ENCODE results near the gene PLB1.

Gene PLB1

GRCh38 chr2:28493636-28494035, 2.2 kb upstream of the PLB1 start:
- no peaks in the 10 kb centered on the region for H3K79me2 ChIP-seq
- H2AFZ ChIP-seq: no peak overlapping the region

DNA sequence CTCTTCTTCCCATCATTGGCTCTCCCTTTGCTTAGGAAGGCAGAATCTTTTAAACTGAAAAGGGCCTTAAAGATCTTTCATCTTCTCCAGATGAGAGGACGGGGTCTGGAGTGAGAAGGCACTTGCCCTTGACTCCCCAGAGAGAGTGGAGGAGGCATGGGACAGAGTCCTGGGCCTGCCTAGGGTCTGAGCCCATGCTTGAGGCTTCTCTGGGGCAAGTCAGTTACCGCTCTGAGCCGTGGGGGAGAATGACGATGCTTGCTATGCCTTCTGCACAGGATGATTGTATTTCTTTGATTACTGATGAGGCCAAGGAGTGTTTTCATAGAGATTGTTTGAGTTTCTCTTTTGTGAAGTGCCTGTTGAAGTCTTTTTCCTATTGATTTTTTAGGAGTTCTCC, 921 bp downstream of the PLB1 start:
- Histone ChIP-seq H3K9ac (no peak overlapping the region), H3K4me3 (ENCODE audit: low read depth, low read length) (no peak overlapping the region), H3K27ac (no peak overlapping the region), H2AFZ (no peak overlapping the region), H3K79me2 (no peaks in the 10 kb centered on the region), H3K9me3 (ENCODE audit: control insufficient read depth, low read length) (no peaks in the 10 kb centered on the region), H3K27me3 (ENCODE audit: control insufficient read depth, insufficient read depth, low read length) (no peaks in the 10 kb centered on the region), H3K4me2 (ENCODE audit: low read length) (no peak overlapping the region), H3K36me3 (ENCODE audit: control insufficient read depth, insufficient read depth, low read length) (no peaks in the 10 kb centered on the region), H3K4me1 (no peaks in the 10 kb centered on the region)
- no peak for TF ChIP-seq CTCF (IDR thresholded peaks at IDR 0.05)

More at GRCh38 chr2:28493636-28494035, 2.2 kb upstream of the PLB1 start:
- no peak overlapping the region for H3K9ac ChIP-seq
- no peak overlapping the region for H3K27ac ChIP-seq
- no peak overlapping the region for H3K4me2 ChIP-seq (ENCODE audit: low read length)
- H3K4me1 ChIP-seq: no peaks in the 10 kb centered on the region
- H3K9me3 ChIP-seq (ENCODE audit: control insufficient read depth, low read length): no peaks in the 10 kb centered on the region
- H3K36me3 ChIP-seq (ENCODE audit: control insufficient read depth, insufficient read depth, low read length): no peaks in the 10 kb centered on the region
- H3K4me3 ChIP-seq (ENCODE audit: low read depth, low read length): no peak overlapping the region
- H3K27me3 ChIP-seq (ENCODE audit: control insufficient read depth, insufficient read depth, low read length): no peaks in the 10 kb centered on the region
- no peak for TF ChIP-seq CTCF (IDR thresholded peaks at IDR 0.05)

DNA sequence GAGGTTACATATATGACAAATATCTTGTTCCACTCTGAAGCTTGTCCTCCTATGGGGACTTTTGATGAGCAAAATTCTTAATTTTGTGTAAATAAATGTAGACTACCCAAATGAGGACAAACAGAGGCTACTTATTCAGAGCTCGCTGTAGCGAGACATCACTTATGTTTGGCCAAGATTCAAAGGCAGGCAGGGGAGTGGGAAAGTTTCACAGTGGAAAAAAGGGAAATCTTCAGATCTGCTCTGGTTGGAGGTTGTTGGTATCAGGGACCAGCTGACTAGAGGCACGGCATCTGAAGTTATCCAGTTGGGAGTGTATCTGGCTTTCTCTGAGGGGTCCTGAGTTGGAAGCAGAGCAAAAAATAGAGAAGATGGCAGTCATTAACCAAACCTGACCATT, 1.3 kb downstream of the PLB1 start:
- H3K27ac ChIP-seq: no peak overlapping the region
- H3K4me1 ChIP-seq: no peaks in the 10 kb centered on the region
- H3K79me2 ChIP-seq: no peaks in the 10 kb centered on the region
- no peaks in the 10 kb centered on the region for H3K9me3 ChIP-seq (ENCODE audit: control insufficient read depth, low read length)
- no peak overlapping the region for H3K4me3 ChIP-seq (ENCODE audit: low read depth, low read length)
- no peak overlapping the region for H2AFZ ChIP-seq
- TF ChIP-seq CTCF (IDR thresholded peaks at IDR 0.05): no peak
- H3K27me3 ChIP-seq (ENCODE audit: control insufficient read depth, insufficient read depth, low read length): no peaks in the 10 kb centered on the region
- no peak overlapping the region for H3K9ac ChIP-seq
- H3K4me2 ChIP-seq (ENCODE audit: low read length): no peak overlapping the region
- no peaks in the 10 kb centered on the region for H3K36me3 ChIP-seq (ENCODE audit: control insufficient read depth, insufficient read depth, low read length)

DNA sequence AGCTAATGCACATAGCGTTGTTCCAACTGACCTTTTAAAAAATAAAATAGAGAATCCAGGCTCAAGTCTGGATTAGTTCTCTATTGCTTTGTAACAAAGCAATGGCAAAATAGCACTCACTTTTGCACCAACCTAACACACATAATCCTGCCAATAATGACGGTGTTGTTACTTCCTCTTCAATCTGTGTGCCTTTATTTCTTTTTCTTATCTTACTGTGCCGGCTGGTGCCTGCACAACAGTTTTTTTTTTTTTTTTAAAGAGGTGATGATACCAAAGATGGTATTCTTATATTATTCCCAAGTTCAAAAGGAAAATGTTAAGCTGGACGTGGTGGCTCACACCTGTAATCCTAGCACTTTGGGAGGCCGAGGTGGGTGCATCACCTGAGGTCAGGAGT, 3.4 kb downstream of the PLB1 start:
- no peaks in the 10 kb centered on the region for H3K36me3 ChIP-seq (ENCODE audit: control insufficient read depth, insufficient read depth, low read length)
- no peaks in the 10 kb centered on the region for H3K27me3 ChIP-seq (ENCODE audit: control insufficient read depth, insufficient read depth, low read length)
- TF ChIP-seq CTCF (IDR thresholded peaks at IDR 0.05): no peak
- no peaks in the 10 kb centered on the region for H3K9me3 ChIP-seq (ENCODE audit: control insufficient read depth, low read length)
- H3K4me2 ChIP-seq (ENCODE audit: low read length): no peak overlapping the region
- H3K4me1 ChIP-seq: no peaks in the 10 kb centered on the region
- no peak overlapping the region for H3K27ac ChIP-seq
- no peak overlapping the region for H3K9ac ChIP-seq
- H2AFZ ChIP-seq: no peak overlapping the region
- H3K4me3 ChIP-seq (ENCODE audit: low read depth, low read length): no peak overlapping the region
- no peaks in the 10 kb centered on the region for H3K79me2 ChIP-seq

- Histone ChIP-seq H3K36me3 (ENCODE audit: control insufficient read depth, insufficient read depth, low read length) (no peaks in the 10 kb centered on the region), H3K27ac (no peak overlapping the region), H3K4me1 (no peaks in the 10 kb centered on the region), H3K4me2 (ENCODE audit: low read length) (no peak overlapping the region), H3K9me3 (ENCODE audit: control insufficient read depth, low read length) (no peaks in the 10 kb centered on the region), H3K9ac (no peak overlapping the region), H3K27me3 (ENCODE audit: control insufficient read depth, insufficient read depth, low read length) (no peaks in the 10 kb centered on the region), H3K79me2 (no peaks in the 10 kb centered on the region), H2AFZ (no peak overlapping the region), H3K4me3 (ENCODE audit: low read depth, low read length) (no peak overlapping the region)
- TF ChIP-seq CTCF (IDR thresholded peaks at IDR 0.05): no peak
Observed at GRCh38 chr2:28505361-28505760, 9.5 kb downstream of the PLB1 start.

Measured in parathyroid adenoma (tissue), 2 donors.